RPMI7951 (cell line): ENCODE data around the gene ADAM15. TPM values are rescaled to one million over a fixed set of nuclear protein-coding genes. Genes with fewer than 3 reads are reported as not detected.

Experiments
- DNase-seq: peaks from one replicate; pipeline ENCODE4 v3.0.0-alpha.2; 2012; ENCODE audit warnings: low read depth
- total RNA-seq: library from RNA; depleted of rRNA; stranded (reverse); fragments of >200 nt; shearing (Covaris generic); gene quantifications from 2 replicates; pipeline ENCODE4 v1.2.3, GENCODE V29; 2014; rRNA removed

Gene ADAM15, protein sequence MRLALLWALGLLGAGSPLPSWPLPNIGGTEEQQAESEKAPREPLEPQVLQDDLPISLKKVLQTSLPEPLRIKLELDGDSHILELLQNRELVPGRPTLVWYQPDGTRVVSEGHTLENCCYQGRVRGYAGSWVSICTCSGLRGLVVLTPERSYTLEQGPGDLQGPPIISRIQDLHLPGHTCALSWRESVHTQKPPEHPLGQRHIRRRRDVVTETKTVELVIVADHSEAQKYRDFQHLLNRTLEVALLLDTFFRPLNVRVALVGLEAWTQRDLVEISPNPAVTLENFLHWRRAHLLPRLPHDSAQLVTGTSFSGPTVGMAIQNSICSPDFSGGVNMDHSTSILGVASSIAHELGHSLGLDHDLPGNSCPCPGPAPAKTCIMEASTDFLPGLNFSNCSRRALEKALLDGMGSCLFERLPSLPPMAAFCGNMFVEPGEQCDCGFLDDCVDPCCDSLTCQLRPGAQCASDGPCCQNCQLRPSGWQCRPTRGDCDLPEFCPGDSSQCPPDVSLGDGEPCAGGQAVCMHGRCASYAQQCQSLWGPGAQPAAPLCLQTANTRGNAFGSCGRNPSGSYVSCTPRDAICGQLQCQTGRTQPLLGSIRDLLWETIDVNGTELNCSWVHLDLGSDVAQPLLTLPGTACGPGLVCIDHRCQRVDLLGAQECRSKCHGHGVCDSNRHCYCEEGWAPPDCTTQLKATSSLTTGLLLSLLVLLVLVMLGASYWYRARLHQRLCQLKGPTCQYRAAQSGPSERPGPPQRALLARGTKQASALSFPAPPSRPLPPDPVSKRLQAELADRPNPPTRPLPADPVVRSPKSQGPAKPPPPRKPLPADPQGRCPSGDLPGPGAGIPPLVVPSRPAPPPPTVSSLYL
- 30.6 and 31.8 TPM in 2 replicates for total RNA-seq

DNA sequence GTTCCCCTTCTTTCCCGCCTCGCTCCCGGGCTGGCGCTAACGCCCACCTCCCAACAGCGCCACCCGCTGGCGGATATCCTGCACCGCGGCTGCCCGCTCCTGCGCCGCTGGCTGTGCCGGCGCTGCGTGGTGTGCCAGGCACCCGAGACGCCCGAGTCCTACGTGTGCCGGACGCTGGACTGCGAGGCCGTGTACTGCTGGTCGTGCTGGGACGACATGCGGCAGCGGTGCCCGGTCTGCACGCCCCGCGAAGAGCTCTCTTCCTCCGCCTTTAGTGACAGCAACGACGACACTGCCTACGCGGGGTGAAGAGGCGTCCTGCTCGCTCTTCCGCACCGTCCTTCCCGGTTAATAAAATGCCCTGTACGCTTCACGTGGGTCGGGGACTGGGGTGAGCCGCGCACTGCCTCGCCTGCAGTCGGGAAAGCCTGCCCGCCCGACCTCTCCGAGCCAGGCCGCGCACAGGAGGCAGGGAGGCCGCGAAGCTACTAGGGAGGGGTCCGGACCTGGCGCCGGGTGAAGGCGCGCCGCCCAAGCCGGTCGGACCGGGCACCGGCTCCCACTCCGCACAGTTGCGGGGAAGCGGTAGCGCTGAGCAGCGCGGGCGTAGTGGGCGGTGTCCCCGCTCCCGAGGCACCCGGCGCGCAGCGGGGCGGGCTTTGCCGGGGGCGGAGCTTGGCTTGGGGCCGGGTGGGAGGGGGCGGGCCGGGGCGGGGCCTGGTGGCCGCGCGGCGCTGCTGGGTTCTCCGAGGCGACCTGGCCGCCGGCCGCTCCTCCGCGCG lies at the start of gene ADAM15:
Gene ADAM15, plus strand, starts transcription at position 757 of the 782 bp plus-strand sequence. CDS start 71 bp downstream, outside the sequence.
- peak; percentile 65 for DNase-seq

DNA sequence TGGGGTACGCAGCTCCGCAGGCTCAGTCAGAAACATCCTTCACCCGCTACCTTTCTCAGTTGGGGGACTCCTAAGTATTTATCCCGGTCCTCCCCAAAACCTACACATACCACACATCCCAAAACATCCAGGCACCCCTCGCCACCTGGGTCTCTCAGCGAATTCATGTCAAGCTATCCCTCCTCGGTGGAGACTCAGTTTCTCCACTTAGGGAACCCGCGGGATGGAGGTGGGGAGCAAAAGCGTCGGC lies 49.8 kb upstream of the ADAM15 start:
- no peak for DNase-seq

DNA sequence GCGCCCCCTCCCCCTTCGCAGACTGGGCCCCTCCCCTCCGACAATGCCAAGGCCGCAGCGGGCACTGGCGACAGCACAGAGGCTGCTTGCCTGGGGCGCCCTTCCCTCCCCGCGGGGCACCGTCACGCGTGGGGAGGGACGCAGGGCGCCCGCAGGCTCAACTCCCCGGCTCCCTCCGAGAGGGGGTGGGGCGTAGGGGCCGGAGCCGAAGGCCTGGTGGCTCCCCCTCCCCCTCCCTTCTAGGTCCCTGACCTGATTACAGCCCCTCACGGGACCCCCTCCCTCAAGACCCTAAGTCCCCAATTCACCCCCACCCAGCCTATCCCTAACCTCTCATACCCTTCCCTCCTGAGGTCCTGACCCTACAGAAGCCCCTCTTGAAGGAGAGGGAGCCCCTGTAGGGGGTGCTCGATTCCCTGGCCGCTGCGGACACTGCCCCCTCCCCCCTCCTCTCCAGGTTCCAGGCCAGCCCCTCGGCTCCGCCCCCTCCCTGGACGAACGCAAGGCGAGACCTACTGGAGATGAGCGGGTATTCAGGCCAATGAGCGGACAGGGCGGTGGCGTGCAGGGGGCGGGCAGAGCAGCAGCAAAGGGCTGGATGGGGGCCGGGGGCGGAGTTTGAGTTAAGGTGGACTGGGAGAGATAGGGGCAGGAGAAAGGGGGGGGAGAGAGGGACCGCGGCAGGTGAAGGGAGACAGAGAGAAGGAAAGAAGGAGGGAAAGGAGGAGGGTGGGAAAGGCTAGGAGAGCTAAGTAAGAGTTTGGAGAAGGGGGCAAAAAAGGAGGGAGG lies 49.2 kb upstream of the ADAM15 start:
- peak; percentile 97 for DNase-seq

DNA sequence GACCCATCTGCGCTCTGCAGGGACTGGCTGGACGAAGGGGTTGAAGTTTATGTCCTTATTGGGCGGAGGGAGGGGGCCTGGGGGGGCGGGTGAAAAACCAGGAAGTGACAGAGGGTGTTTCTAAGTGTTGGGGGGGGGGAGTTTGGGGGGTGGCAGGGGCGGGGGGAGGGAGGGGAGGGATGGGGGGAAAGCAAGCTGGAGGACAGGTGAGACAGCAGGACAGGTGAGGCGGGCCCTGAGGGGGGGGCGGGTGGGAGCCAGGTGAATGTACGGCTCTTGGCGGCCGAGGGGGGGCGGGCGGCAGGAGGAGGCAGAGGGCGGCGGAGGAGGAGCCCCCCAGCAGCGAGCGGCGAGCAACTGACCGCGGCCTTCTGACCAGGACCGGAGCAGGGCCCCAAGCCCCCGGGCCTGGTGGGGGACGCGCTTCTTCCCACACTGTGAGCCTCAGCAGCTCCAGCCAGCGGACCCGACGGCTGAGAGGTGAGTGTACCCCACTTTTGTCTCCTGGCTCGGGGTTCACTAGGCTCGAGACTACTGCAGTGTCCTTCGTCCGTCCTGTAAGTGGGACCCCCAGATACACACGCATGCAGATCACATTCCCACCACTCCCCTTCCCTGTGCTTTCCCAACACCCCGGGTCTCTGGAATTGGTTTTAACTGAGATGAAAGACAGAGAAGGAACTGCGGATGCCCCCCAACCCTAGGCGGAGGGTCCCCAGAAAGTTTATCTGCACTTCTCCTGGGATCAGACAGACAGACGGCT lies 48.5 kb upstream of the ADAM15 start, which contains the start of gene ZBTB7B:
Gene ZBTB7B, plus strand, starts transcription at position 339 of the 763 bp plus-strand sequence. CDS start 11,859 bp downstream, outside the sequence.
- no peak for DNase-seq

DNA sequence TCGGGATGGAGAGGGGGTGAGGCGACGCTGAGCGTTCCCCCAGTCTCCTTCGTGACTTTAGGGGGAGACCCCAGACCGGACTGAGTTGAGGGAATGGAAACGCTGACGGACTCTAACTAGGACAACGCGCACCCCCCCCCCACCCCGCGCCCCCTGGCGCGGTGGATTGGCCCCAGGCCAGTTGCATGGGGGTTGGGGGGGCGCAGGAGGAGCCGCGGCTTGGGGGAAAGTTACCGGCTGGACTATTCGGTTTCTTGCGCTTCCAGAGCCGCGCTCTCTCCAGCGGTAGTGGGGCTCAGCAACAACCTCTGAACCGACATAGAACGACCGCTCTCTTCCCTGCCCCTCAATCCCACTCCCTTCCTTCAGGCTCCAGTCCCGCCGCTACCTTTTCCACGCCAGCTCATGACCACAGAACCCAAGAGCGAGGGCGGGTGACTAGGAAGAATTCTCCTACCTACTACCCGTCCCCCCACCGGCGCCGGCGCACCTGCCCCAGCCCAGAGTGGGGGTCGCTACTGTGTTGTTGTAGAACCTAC lies 47.8 kb upstream of the ADAM15 start:
- DNase-seq = no peak

DNA sequence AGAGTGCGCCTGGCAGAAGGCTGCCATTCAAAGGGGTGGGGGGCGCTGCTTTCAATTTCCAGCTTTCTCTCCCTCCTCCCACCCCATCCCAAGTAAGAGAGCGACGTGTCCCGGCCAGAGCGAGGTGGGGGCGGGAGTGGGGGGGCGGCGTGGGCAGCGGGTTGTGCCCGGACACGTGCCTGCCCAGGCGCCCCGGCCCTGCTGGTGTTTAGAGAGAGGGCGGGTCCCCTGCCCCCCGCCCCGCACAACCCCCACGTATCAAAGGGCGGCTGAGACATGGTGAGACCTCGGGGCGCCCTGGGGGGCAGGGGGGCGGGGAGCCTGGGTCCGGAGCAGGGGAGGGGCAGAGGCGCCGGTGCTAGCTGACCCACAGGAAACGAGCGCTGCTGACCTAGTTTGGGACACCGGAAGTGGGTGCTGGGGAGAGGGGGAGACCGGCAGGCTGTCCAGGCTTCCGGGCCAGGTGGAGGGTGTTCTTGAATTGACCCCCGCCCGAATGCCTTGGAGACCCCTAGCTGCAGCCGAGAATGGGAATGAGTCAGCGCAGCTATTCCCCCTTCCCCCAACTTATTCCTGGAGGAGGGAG lies 47.3 kb upstream of the ADAM15 start:
- peak; percentile 55 for DNase-seq

DNA sequence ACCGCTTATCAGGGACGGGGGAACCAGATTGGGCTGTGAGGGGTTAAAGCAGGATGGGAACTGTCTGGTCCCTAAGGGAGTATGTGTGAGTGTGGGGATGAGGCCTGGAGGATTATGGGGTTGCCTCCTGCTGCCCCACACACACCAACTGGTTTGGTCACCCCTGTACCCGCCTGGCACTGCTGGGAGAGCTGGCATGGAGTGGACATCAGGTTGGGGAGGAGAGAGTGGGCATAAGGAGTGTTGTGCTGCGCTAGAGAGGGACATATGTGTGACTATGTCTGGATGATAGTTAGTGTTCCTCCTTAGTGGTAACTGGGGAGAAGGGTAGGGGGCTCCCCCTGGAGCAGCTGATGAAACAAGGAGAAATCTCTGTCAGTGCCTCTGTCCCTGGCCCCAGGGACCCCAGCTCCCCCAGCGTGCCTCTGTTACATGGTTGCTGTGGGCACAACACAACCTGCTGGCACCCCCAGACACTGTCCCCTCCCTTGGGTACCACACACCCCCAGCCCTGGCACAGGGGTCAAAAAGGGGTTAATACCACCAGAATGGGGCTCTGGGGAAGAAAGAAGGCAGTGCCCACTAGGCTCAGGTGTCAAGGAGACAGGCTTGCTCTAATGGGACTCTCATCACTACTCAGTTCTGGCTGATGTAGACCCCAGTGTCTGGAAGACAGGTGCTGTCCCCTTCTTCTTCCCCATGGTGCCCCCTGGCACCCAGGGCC lies 46.6 kb upstream of the ADAM15 start:
- no peak for DNase-seq

DNA sequence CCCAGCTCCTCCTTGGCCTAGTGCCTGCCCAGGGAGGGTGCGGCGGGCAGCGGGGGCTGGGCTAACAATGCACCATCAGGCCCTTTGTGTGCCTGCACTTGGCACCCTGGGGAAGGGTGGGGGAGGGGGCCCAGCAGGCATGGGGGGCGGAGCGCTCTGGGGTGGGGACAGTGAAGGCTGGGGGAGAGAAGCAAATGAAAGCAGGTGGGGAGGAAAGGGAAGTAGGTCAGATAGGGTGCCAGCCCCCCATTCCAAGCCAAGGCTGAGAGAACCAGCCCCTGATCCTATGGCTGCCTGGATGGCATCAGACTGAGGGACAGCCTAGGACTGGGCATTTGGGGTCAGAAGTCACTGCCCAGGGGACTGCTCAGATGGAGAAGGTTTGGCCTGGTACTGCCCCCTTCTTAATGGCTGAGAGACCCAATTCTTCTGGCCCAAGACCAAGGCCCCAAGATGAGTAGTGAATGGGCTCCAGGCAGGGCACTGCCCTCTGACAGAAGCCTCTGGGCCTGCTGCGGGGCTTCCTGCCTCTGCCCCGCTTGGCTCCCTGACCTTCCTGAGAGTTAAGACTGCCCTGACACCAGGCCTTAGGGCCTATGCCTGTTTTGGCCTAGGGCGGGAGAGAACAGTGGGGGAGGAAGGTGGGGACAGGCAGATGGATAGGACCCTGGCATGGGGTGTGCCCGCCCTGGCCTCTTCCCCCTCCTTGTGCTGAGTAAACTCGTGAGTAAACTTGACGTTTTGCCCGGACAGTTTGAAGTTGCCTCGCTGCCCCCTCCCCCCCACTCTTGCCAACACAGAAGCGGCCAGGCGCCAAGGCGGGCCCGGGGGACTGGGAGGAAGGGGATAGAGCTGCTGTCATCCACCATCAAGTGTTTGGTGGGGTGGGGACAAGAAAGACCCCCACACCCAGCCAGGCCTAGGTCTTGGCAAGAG lies 45.8 kb upstream of the ADAM15 start:
- no peak for DNase-seq

DNA sequence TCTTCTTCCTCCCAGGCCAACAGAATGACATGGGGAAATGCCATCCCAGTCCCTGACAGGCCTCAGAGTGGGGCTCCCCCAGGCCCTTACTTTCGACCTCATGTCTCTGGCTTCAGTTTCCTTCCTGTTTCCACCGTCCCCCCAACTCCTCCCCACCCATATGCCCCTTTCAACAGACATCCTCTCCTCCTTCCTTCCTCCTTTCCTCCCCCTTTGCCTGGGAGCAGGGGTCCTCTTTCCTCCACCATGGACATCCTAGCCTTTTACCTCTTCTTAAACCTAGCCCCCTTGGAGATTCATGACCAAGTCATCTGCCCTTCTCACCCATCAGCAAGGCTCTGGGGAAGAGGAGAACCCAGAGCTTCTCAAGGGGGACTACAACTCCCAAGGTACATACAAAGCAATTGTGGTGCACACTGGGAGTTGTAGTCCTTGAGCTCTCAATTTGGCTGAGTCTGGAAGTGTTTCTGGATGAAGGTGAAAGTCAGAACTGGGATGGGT lies 44.5 kb upstream of the ADAM15 start:
- no peak for DNase-seq

DNA sequence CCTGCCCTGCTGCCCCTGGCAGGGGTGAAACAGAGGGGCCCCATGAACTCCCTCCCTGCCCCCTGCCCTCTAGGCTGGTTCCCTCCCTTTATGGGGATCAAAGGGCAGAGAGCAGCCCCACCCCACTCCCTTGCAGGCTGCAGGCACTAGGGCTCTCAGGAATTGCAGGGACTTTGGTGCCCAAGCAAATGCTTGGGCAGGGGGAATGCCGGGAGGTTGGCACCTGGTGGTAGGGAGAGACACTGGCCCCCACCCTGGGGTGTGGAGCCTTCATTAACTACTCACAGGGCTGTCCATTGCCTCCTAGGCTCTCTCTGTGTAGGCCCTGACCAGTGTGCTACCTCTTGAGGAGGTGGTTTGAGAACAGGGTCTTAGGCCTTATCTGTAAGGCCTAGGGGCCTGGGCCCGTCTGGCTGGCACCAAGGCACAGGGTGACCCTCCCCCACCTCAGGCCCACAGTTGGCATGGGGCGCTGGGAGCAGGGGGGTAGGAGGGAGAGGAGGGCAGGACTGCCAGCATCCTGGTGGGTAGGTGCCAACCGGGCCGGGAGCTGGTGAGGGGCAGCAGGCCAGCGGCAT lies 43.8 kb upstream of the ADAM15 start:
- no peak for DNase-seq

DNA sequence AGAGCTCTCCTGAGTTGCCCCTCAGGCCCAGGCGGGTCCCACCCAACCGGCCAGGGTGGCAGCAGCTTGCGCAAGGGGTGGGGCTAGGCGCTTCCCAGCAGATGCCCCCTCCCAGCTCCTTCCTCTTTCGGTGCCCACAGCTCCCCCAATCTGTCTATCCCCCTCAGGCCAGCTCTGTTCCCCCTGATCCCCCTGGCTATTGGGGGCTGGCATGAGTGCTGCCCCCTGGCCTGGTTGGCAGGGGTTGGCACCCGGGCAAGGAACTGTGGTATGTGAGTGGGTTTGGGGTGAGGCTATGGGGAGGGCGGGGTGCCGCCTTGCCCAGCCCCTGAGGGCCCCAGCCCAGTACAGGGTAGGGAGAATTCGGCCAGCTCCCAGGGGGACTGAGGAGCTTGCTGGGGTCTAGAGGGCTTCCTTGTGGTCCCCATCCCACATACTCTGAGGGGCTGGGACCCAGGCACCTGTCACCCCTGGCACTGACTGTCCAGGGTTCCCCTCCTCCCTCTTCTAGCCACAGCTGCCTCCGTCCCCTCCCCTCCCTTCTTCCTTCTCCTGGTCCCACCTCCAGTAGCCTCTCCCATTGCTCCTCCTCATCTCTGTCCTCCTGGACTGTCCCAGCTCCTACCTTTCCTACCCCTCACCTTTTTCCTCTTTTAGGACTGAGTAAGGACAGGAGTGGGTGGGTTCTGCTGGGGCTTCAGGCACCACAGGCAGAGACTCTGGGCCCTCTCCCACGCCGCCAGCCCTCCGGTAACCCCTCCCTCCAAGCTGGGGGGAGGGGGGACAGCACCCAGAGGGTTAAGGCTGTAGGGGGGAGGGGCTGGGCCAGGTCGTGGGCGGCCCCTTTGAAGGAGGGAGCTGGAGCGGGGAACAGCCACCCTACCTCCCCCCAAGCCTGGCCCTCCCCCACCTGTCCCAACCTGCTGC lies 42.8 kb upstream of the ADAM15 start:
- DNase-seq = no peak

DNA sequence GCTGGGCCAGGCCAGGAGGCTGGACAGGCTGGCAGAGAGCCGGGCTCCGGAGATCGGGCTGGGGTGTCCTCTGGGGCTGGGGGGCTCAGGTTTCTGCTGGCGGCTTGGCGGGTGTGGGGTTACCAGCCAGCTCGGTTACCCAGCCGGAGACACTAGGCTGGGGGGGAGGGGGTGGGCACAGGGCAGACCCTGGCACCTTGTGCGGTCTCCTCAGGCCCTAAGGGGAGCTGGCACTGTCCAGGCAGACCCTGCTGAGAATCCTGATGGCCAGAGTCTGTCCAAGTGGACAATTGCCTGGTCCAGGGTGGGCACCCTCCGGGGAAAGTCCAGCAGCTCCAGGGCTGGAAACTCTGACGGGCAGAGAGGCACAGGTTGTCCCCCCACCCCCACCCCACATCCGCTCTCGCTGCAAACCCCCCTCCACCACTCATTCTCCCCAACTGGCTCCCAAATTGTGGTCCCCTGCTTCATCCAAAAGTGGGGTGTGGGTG lies 41.9 kb upstream of the ADAM15 start:
- DNase-seq = no peak

DNA sequence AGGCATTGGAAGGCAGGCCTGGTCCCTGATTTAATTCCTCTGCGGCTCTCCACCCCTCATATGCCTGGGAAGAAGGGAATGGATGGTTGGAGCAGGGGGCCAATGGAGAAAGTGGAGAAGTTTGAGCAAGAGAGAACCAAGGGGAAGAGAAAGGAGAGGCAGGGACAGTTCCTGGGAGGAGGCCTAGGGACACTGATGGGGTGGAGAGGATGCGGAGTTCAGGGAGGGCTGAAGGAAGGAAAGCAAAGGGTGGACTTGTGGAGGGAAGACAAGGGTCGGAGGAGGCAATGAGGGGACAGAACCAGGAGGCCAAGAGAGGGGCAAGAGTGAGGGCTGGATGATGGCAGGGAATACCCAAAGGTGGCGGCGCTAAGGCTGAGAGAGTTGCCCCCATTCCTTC lies 41.4 kb upstream of the ADAM15 start:
- DNase-seq = no peak

DNA sequence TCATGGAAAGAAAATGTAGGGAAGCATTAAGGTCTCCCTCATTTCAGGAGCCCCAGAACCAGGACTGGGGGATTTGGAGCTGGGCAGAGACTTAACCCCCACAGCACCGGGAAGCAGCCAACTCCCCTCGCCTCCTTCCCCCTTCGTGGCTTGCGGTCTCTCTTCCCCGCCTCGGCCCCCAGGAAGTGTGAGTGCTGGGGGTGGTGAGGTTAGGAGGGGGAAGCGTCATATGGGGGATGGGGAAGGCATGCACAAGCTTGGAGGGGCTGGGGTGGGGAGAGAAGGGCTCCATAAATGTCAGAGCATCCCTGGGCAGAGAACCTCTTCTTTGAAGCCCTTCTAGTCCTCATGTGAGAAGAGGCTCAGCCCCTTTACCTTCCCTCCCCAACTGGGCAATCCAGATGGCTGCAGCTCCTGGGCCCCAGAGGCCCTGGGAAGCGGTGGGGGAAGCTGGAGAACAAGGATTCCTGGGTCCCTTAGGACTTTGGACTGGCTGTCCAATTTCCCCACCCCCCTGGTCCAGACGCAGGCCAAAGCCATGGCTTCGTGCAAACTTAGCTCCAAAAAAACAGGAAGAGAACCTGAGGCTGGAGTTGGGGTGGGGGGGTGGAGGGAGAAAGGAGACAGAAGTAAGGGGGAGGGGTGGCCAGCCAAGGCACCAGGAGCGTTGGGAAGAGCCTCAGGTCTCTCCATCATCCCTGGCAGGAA lies 40.8 kb upstream of the ADAM15 start:
- no peak for DNase-seq

DNA sequence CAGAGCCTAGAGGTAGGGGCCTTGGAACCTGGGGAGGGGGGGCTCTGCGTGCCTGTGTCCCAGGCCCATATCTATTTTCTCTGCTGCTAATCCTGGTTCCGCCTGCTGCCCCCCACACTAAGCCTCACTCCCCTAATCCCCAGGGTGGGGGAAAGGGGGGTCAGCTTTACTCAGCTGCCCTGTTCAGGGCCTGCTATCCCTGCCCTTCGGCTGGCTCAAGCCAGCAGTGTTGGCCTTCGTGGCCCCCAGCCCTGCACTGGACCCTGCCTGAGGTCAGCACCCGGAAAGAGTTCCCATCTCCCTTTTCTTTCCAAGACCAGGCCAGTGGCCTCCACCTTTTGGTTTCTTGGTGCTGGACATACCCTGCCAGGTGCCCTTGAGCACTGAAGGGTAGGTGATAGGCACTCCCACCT lies 40.1 kb upstream of the ADAM15 start:
- no peak for DNase-seq
